Endothelial cell of umbilical vein (primary cell): ENCODE data around the gene HEXIM1. TPM values are rescaled to one million over a fixed set of nuclear protein-coding genes. Genes with fewer than 3 reads are reported as not detected.

Source experiments
- BruUV-seq: library from RNA; stranded (reverse); fragments of 400-500 nt; replicated peaks from 2 replicates; lab custom pipeline; 2021; lab: Mats Ljungman, UMichigan
- CTCF ChIA-PET: fragments of 300-600, 350-600 bp; sonication (Branson Sonifier 250); formaldehyde crosslinking; loops from one replicate; lab custom pipeline; 2021; ENCODE audit warnings: antibody characterized with exemption, inconsistent platforms; lab: Charles Lee
- POLR2A ChIA-PET: fragments of 300-600, 350-600 bp; sonication (Branson Sonifier 250); formaldehyde crosslinking; loops from one replicate; lab custom pipeline; 2021; ENCODE audit warnings: antibody characterized with exemption, inconsistent platforms; lab: Charles Lee
- DNase-seq: peaks from one replicate; pipeline ENCODE4 v3.0.0-alpha.2; 2011; ENCODE audit warnings: low read depth, low spot score
- FAIRE-seq: peaks from 2 replicates; lab custom pipeline; 2011; peaks lifted over from hg19 to GRCh38; lab: Jason Lieb, UNC
- H2AFZ ChIP-seq: 2 replicates; pipeline ENCODE4 v1.6.0; 2012; ENCODE audit warnings: low read depth, low read length, control low read depth, inconsistent platforms
- H3K27ac ChIP-seq: 2 replicates; pipeline ENCODE4 v1.5.1; 2011; ENCODE audit warnings: low read depth, mild to moderate bottlenecking, control low read depth, low read length, moderate library complexity; ENCODE audit not compliant: insufficient read depth
- H3K27me3 ChIP-seq, 2 experiments: 2 replicates each; pipeline versions ENCODE4 v1.6.0 to v1.6.1; 2011; ENCODE audit warnings: low read length in 2 of 2, mixed read lengths in 1 of 2; ENCODE audit not compliant: control insufficient read depth in 2 of 2, insufficient read depth in 2 of 2
- H3K36me3 ChIP-seq, 2 experiments: 2 replicates in 1 of 2; 3 replicates in 1 of 2; pipeline ENCODE4 v1.5.1; 2011; ENCODE audit warnings: low read length in 2 of 2, mild to moderate bottlenecking in 1 of 2, moderate library complexity in 1 of 2; ENCODE audit not compliant: control insufficient read depth in 2 of 2, insufficient read depth in 2 of 2; ENCODE audit errors: extremely low read depth in 1 of 2
- H3K4me1 ChIP-seq: 3 replicates; pipeline ENCODE4 v1.5.1; 2011; ENCODE audit warnings: mild to moderate bottlenecking, low read length; ENCODE audit not compliant: control insufficient read depth, insufficient read depth; ENCODE audit errors: extremely low read depth
- H3K4me2 ChIP-seq: 2 replicates; pipeline ENCODE4 v1.6.1; 2011; ENCODE audit warnings: low read length, control low read depth, mixed read lengths; ENCODE audit not compliant: insufficient read depth
- H3K4me3 ChIP-seq, 3 experiments: fragments of 200-600 bp in 1 of 3; sonication (generic), shearing (Covaris generic) in 1 of 3; replicated peaks in 1 of 3; 2 replicates each; pipeline ENCODE4 v1.5.1; 2011 to 2016; ENCODE audit warnings: control low read depth in 3 of 3, low read length in 3 of 3, mild to moderate bottlenecking in 2 of 3, inconsistent platforms in 1 of 3, low read depth in 1 of 3, moderate library complexity in 1 of 3; ENCODE audit not compliant: insufficient read depth in 1 of 3
- H3K79me2 ChIP-seq: 2 replicates; pipeline ENCODE4 v1.6.0; 2012; ENCODE audit warnings: low read length, inconsistent platforms; ENCODE audit not compliant: control insufficient read depth, insufficient read depth
- H3K9ac ChIP-seq: replicated peaks from 2 replicates; pipeline ENCODE3; 2011; ENCODE audit warnings: low read length, control low read depth; ENCODE audit not compliant: insufficient read depth; ENCODE audit errors: extremely low read depth
- H3K9me1 ChIP-seq: replicated peaks from 3 replicates; pipeline ENCODE4 v1.6.0; 2011; ENCODE audit warnings: mild to moderate bottlenecking, low read length; ENCODE audit not compliant: control insufficient read depth, insufficient read depth; ENCODE audit errors: extremely low read depth
- H3K9me3 ChIP-seq: replicated peaks from 2 replicates; pipeline ENCODE4 v1.5.1; 2012; ENCODE audit warnings: low read length, inconsistent platforms; ENCODE audit not compliant: control insufficient read depth, insufficient read depth
- H4K20me1 ChIP-seq: replicated peaks from 2 replicates; pipeline ENCODE3; 2011; ENCODE audit warnings: mild to moderate bottlenecking, low read length; ENCODE audit not compliant: control insufficient read depth, insufficient read depth; ENCODE audit errors: extremely low read depth
- EZH2 ChIP-seq: IDR thresholded peaks from 2 replicates; pipeline ENCODE4 v1.6.1; 2012; ENCODE audit warnings: borderline replicate concordance, low read depth, mild to moderate bottlenecking, moderate library complexity, low read length, inconsistent platforms; ENCODE audit not compliant: severe bottlenecking
- FOS ChIP-seq: IDR thresholded peaks from 2 replicates; pipeline ENCODE4 v1.6.1; 2011; ENCODE audit warnings: mild to moderate bottlenecking, low read length, moderate library complexity, borderline replicate concordance; ENCODE audit not compliant: insufficient read depth
- GATA2 ChIP-seq: IDR thresholded peaks from 2 replicates; pipeline ENCODE4 v1.7.0; 2011; ENCODE audit warnings: low read depth, mild to moderate bottlenecking, moderate library complexity, mixed read lengths, low read length; ENCODE audit not compliant: insufficient read length, insufficient read depth
- JUN ChIP-seq: IDR thresholded peaks from 2 replicates; pipeline ENCODE4 v1.6.1; 2011; ENCODE audit warnings: borderline replicate concordance, low read depth; ENCODE audit not compliant: insufficient read length, insufficient read depth
- MYC ChIP-seq: IDR thresholded peaks from one replicate; pipeline ENCODE4 v1.6.1; 2011; ENCODE audit warnings: mild to moderate bottlenecking, low read depth, low read length
- POLR2A ChIP-seq: IDR thresholded peaks from 2 replicates; pipeline ENCODE4 v1.6.1; 2012; ENCODE audit warnings: low read depth, mild to moderate bottlenecking, control low read depth, low read length
- POLR2AphosphoS5 ChIP-seq: IDR thresholded peaks from 2 replicates; pipeline ENCODE4 v1.6.1; 2012; ENCODE audit warnings: low read depth, mild to moderate bottlenecking, control low read depth, low read length, moderate library complexity; ENCODE audit not compliant: insufficient read depth
- dilution Hi-C: fragments of 300-500 bp; cut with MboI; formaldehyde crosslinking; loops from one replicate; pipeline ENCODE4 v1.15.0; 2019; ENCODE audit warnings: low sequenced_read_pairs; ENCODE audit not compliant: extremely low pct_ligation_motif_present
- intact Hi-C: fragments of 100-400 bp; cut with micrococcal nuclease; formaldehyde crosslinking; loops from one replicate; pipeline ENCODE4 v1.10.0; 2022
- polyA plus RNA-seq, 4 experiments: library from polyadenylated mRNA; depleted of rRNA in 3 of 4; stranded (reverse) in 3 of 4; unstranded in 1 of 4; fragments of >200 nt; gene quantifications; 2 replicates each; pipeline versions ENCODE4 v1.2.1 to v1.2.3, GENCODE V29; 2011 to 2012; ENCODE audit warnings: missing spikeins in 1 of 4
- total RNA-seq: library from RNA; stranded (reverse); gene quantifications from 2 replicates; pipeline ENCODE4 v1.2.3, GENCODE V29; 2021
- TF ChIP-seq, protein P1 (sequence below): IDR thresholded peaks from 2 replicates; pipeline ENCODE4 v1.6.1; 2011; ENCODE audit not compliant: insufficient read depth, insufficient read length
- TF ChIP-seq, protein P2 (sequence below), 2 donors: IDR thresholded peaks; 1 replicate in 1 of 2; 2 replicates in 1 of 2; pipeline ENCODE4 v1.5.1; 2011; ENCODE audit warnings: low read length in 2 of 2, mild to moderate bottlenecking in 2 of 2, moderate library complexity in 2 of 2, control low read depth in 1 of 2, inconsistent platforms in 1 of 2, low read depth in 1 of 2; ENCODE audit not compliant: insufficient read depth in 1 of 2; ENCODE audit errors: extremely low read depth in 1 of 2

The HEXIM1 gene
- total and polyA plus RNA-seq, 2 donors (not counting 3 experiments of a cell fraction or from before 2014, with no cell fraction given) = 7.0 to 20.0 TPM

GRCh38 chr17:45138911-45139532 lies 9.3 kb upstream of the HEXIM1 start:
- Histone ChIP-seq H4K20me1 (no peaks in the 10 kb centered on the region), H3K79me2 (no peaks in the 10 kb centered on the region), H3K4me1 (peaks cover 5% of the 10 kb centered on the region), H3K4me3 (no peak overlapping the region), H2AFZ (no peak overlapping the region), H3K27ac (no peak overlapping the region), H3K9ac (no peak overlapping the region), H3K4me2 (no peak overlapping the region), H3K9me3 (no peaks in the 10 kb centered on the region), H3K36me3 (no peaks in the 10 kb centered on the region), H3K9me1 (no peaks in the 10 kb centered on the region), H3K27me3 (no peaks in the 10 kb centered on the region)
- dilution Hi-C loops (no loop called here), intact Hi-C loops (no loop called here)
- FAIRE-seq (no peak), DNase-seq (no peak)
- POLR2A ChIA-PET = interaction anchor here (0.7 to 1.6 kb wide), 2 partner anchors 10 to 22 kb away, joined by 3 to 17 read pairs; partner anchors contain the start of genes HEXIM1 and HEXIM2
- TF ChIP-seq POLR2A = no peak
- no peak for TF ChIP-seq FOS
- TF ChIP-seq POLR2AphosphoS5 = no peak
- TF ChIP-seq EZH2 = no peak
- TF ChIP-seq, protein P1, sequence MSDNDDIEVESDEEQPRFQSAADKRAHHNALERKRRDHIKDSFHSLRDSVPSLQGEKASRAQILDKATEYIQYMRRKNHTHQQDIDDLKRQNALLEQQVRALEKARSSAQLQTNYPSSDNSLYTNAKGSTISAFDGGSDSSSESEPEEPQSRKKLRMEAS = no peak
- TF ChIP-seq GATA2 = no peak
- TF ChIP-seq JUN = no peak
- no peak for TF ChIP-seq MYC
- TF ChIP-seq, protein P2, sequence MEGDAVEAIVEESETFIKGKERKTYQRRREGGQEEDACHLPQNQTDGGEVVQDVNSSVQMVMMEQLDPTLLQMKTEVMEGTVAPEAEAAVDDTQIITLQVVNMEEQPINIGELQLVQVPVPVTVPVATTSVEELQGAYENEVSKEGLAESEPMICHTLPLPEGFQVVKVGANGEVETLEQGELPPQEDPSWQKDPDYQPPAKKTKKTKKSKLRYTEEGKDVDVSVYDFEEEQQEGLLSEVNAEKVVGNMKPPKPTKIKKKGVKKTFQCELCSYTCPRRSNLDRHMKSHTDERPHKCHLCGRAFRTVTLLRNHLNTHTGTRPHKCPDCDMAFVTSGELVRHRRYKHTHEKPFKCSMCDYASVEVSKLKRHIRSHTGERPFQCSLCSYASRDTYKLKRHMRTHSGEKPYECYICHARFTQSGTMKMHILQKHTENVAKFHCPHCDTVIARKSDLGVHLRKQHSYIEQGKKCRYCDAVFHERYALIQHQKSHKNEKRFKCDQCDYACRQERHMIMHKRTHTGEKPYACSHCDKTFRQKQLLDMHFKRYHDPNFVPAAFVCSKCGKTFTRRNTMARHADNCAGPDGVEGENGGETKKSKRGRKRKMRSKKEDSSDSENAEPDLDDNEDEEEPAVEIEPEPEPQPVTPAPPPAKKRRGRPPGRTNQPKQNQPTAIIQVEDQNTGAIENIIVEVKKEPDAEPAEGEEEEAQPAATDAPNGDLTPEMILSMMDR (IDR thresholded peaks at IDR 0.05; ENCODE audit: extremely low read depth in 1 of 2, insufficient read depth in 1 of 2, low read depth in 1 of 2, low read length in 2 of 2) = no peak
- no TSS peak for BruUV-seq
- CTCF ChIA-PET = interaction anchor here (1.2 to 4.6 kb wide), 5 partner anchors 9 to 97 kb away, joined by 4 to 393 read pairs (median 9); partner anchors contain the start of gene HEXIM1
